Endothelial cell (in vitro differentiated cells): ENCODE data around the gene C2CD4C. TPM values are rescaled to one million over a fixed set of nuclear protein-coding genes. Genes with fewer than 3 reads are reported as not detected.

Source experiments
- DNase-seq: peaks from one replicate; pipeline ENCODE4 v3.0.0; 2021; ENCODE audit warnings: low spot score
- H3K27ac Mint-ChIP-seq: one replicate; pipeline ENCODE4 v1.8.0; 2021; ENCODE audit warnings: mixed read lengths, inconsistent platforms; ENCODE audit not compliant: unreplicated experiment
- H3K27me3 Mint-ChIP-seq: one replicate; pipeline ENCODE4 v1.8.0; 2021; ENCODE audit warnings: mild to moderate bottlenecking, moderate library complexity, mixed read lengths, inconsistent platforms; ENCODE audit not compliant: unreplicated experiment
- H3K36me3 Mint-ChIP-seq: one replicate; pipeline ENCODE4 v1.8.0; 2021; ENCODE audit warnings: mild to moderate bottlenecking, low read depth, mixed read lengths, inconsistent platforms; ENCODE audit not compliant: unreplicated experiment
- H3K4me1 Mint-ChIP-seq: one replicate; pipeline ENCODE4 v1.8.0; 2021; ENCODE audit warnings: mild to moderate bottlenecking, mixed read lengths, inconsistent platforms; ENCODE audit not compliant: unreplicated experiment
- H3K4me3 Mint-ChIP-seq: one replicate; pipeline ENCODE4 v1.8.0; 2021; ENCODE audit warnings: mild to moderate bottlenecking, mixed read lengths, inconsistent platforms; ENCODE audit not compliant: unreplicated experiment
- H3K9me3 Mint-ChIP-seq: one replicate; pipeline ENCODE4 v1.8.0; 2021; ENCODE audit warnings: mixed read lengths, inconsistent platforms; ENCODE audit not compliant: unreplicated experiment
- total RNA-seq: library from RNA; stranded (reverse); fragmentation: NEBNext Ultra II Directional; extraction: Animal tissue kit (Norgen Biotek cat#: 25700); gene quantifications from one replicate; pipeline ENCODE4 v1.2.1, GENCODE V29; 2021; ENCODE audit not compliant: unreplicated experiment
- TF ChIP-seq, protein P1 (sequence below): fragments of 200-600 bp; sonication (generic); IDR thresholded peaks from one replicate; pipeline ENCODE4 v1.5.0; 2021; ENCODE audit warnings: antibody characterized with exemption; ENCODE audit not compliant: unreplicated experiment

C2CD4C gene
- total RNA-seq, 1 donor from 2014 or later = 1.2 TPM

DNA sequence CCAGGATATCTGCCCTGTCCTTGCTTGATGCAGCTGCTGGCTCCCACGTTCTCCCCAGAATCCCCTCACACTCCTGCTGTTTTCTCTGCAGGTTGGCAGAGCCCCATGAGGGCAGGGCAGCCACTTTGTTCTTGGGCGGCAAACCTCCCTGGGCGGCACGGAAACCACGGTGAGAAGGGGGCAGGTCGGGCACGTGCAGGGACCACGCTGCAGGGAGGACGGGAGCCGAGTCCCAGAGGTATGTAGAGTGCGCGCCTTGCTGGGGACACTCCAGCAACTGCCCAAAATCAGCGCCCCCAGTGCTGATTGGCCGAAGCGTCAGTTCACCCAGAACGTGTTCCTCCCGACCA, 34.1 kb downstream of the C2CD4C start:
- no peaks in the 10 kb centered on the region for H3K27me3 Mint-ChIP-seq
- TF ChIP-seq, protein P1, sequence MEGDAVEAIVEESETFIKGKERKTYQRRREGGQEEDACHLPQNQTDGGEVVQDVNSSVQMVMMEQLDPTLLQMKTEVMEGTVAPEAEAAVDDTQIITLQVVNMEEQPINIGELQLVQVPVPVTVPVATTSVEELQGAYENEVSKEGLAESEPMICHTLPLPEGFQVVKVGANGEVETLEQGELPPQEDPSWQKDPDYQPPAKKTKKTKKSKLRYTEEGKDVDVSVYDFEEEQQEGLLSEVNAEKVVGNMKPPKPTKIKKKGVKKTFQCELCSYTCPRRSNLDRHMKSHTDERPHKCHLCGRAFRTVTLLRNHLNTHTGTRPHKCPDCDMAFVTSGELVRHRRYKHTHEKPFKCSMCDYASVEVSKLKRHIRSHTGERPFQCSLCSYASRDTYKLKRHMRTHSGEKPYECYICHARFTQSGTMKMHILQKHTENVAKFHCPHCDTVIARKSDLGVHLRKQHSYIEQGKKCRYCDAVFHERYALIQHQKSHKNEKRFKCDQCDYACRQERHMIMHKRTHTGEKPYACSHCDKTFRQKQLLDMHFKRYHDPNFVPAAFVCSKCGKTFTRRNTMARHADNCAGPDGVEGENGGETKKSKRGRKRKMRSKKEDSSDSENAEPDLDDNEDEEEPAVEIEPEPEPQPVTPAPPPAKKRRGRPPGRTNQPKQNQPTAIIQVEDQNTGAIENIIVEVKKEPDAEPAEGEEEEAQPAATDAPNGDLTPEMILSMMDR = no peak
- H3K4me1 Mint-ChIP-seq = no peaks in the 10 kb centered on the region
- H3K27ac Mint-ChIP-seq = no peak overlapping the region
- no peak overlapping the region for H3K4me3 Mint-ChIP-seq
- no peaks in the 10 kb centered on the region for H3K9me3 Mint-ChIP-seq
- no peaks in the 10 kb centered on the region for H3K36me3 Mint-ChIP-seq
- DNase-seq = no peak

DNA sequence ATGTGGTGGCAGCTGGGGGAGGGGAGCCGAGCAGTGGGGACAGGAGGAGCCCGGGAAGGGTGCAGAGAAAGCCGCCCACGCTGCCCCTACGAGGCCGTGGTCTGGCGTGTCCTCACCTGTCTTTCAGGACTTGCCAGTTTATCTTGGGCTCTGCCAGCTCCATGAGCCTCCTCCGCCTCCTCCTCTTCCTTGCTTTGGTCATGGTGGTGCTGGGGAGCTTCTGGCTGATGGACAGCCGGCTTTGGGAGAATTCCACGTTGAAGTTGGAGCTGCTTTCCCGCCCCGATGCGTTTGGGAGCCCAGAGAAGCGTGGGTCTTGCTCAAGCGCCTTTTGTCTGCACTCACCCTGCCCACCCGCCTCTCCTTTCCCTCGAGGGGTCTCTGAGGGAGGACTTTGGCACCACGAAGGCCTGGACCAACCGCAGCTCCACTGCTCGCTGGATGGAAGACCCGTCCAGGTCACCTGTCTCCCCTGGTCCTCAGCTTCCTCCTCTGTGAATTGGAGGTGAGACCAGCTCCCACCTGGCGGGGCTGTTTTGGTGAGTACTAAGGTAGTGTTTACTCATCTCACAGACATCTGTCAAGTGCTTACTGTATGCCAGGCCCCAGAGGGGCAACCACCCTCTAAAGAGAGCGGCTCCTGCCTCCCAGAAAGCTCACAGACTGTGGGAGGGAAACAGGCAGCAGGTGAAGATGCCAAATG, 34.6 kb downstream of the C2CD4C start:
- no peak overlapping the region for H3K27ac Mint-ChIP-seq
- no peak for DNase-seq
- no peaks in the 10 kb centered on the region for H3K9me3 Mint-ChIP-seq
- H3K4me1 Mint-ChIP-seq = no peaks in the 10 kb centered on the region
- H3K4me3 Mint-ChIP-seq = no peak overlapping the region
- H3K27me3 Mint-ChIP-seq = no peaks in the 10 kb centered on the region
- no peaks in the 10 kb centered on the region for H3K36me3 Mint-ChIP-seq
- TF ChIP-seq, protein P1 = no peak

DNA sequence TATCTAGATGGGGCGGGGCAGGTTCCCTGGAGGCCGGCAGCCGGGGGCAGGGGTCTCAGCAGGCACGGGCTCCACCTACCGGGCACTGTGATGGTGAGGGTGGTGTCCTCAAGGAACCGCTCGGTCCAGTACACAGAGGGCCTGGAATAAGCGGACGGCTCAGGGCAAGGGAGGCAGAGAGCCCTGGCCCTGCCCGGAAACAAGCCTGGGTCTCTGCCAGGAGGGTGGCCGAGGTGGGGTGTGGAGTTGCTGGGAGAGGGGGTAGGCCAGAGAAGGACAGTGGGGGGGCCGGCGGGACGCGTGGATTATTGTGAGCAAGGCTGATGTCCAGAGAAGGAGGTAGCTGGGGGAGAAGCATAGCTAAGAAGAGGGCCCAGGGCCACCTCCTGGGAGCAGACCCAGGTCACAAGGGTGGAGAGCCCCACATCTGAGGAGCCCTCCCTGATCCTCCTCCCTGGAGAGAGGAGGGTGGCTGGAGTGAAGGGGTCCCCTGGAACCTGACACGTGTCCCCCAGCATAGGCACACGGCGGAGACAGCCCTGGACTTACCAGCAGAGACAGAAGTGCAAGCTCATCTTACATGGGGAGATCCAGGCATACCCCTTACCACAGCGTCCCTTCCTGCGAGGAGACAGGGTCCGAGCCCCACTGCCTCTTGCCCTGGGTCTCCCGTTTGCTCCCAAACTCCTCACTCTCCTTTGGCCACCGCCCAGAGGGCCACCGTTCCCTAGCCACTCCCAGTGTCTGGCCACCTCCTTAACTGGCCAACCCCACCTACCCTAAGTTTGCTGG, 35.4 kb downstream of the C2CD4C start:
- H3K9me3 Mint-ChIP-seq = no peaks in the 10 kb centered on the region
- H3K27me3 Mint-ChIP-seq = no peaks in the 10 kb centered on the region
- H3K36me3 Mint-ChIP-seq = no peaks in the 10 kb centered on the region
- H3K27ac Mint-ChIP-seq = no peak overlapping the region
- no peaks in the 10 kb centered on the region for H3K4me1 Mint-ChIP-seq
- TF ChIP-seq, protein P1 = no peak
- DNase-seq = no peak
- H3K4me3 Mint-ChIP-seq = no peak overlapping the region

DNA sequence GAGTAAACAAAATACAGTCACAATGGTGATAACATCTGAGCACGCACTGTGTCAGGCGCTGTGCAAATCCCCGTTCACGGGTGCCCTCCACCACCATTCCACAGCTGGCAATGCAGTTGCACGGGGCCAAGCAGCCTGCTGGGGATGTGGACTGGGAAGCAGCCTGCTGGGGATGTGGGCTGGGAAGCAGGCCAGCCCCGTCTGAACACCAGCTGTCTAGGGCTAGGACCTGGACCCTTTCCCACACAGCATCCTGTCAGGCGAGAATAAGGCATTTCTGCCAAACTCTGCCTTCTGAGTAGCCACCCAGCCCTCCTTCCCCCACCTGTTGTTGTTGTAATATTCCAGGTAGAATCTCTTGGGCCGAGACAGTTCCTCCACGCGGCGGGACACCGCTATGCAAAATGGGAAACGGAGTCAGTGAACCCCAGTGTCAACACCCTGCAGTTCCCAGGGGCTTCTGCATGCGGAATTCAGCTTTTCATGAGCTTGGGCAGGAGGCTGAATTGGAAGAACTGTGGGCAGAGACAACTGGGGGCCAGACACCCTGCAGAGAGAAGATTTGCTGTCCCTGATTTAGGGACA, 36.5 kb downstream of the C2CD4C start:
- TF ChIP-seq, protein P1 = no peak
- Mint-ChIP-seq H3K9me3 (no peaks in the 10 kb centered on the region), H3K27ac (no peak overlapping the region), H3K4me3 (no peak overlapping the region), H3K36me3 (no peaks in the 10 kb centered on the region), H3K27me3 (peaks cover 2% of the 10 kb centered on the region), H3K4me1 (no peaks in the 10 kb centered on the region)
- no peak for DNase-seq
